Endothelial cell of umbilical vein (primary cell): ENCODE measurements around the gene RGSL1.

Source experiments
- CTCF ChIP-seq, 2 donors: IDR thresholded peaks; 1 replicate in 1 of 2; 2 replicates in 1 of 2; pipeline ENCODE4 v1.5.1; 2011; ENCODE audit warnings: low read length in 2 of 2, mild to moderate bottlenecking in 2 of 2, moderate library complexity in 2 of 2, control low read depth in 1 of 2, inconsistent platforms in 1 of 2, low read depth in 1 of 2; ENCODE audit not compliant: insufficient read depth in 1 of 2; ENCODE audit errors: extremely low read depth in 1 of 2
- EZH2 ChIP-seq: IDR thresholded peaks from 2 replicates; pipeline ENCODE4 v1.6.1; 2012; ENCODE audit warnings: borderline replicate concordance, low read depth, mild to moderate bottlenecking, moderate library complexity, low read length, inconsistent platforms; ENCODE audit not compliant: severe bottlenecking
- MYC ChIP-seq: IDR thresholded peaks from one replicate; pipeline ENCODE4 v1.6.1; 2011; ENCODE audit warnings: mild to moderate bottlenecking, low read depth, low read length
- POLR2A ChIP-seq: IDR thresholded peaks from 2 replicates; pipeline ENCODE4 v1.6.1; 2012; ENCODE audit warnings: low read depth, mild to moderate bottlenecking, control low read depth, low read length
- POLR2AphosphoS5 ChIP-seq: IDR thresholded peaks from 2 replicates; pipeline ENCODE4 v1.6.1; 2012; ENCODE audit warnings: low read depth, mild to moderate bottlenecking, control low read depth, low read length, moderate library complexity; ENCODE audit not compliant: insufficient read depth

- TF ChIP-seq CTCF (IDR thresholded peaks at IDR 0.05; ENCODE audit: extremely low read depth in 1 of 2, insufficient read depth in 1 of 2, low read depth in 1 of 2, low read length in 2 of 2) (no peak), POLR2AphosphoS5 (no peak), POLR2A (no peak), EZH2 (no peak), MYC (no peak)
Observed at GRCh38 chr1:182450087-182450486, at the start of gene RGSL1.
